GF-D8 (cell line): ENCODE results near the gene CABP4.
A peak's percentile ranks its signal among the peaks of the same experiment; 100 is the strongest.

Experiments
- DNase-seq: peaks from one replicate; lab custom pipeline; 2025; lab: John Stamatoyannopoulos, UW

The CABP4 gene

GRCh38 chr11:67496113-67496512, 41.0 kb downstream of the CABP4 start:
- no peak for DNase-seq

GRCh38 chr11:67497656-67498291, 42.6 kb downstream of the CABP4 start:
- no peak for DNase-seq

- no peak for DNase-seq
These were observed 43.4 kb downstream of the CABP4 start for GRCh38 chr11:67498544-67498972.

GRCh38 chr11:67499808-67500483, 44.8 kb downstream of the CABP4 start:
- DNase-seq = no peak

GRCh38 chr11:67500484-67500821, 45.3 kb downstream of the CABP4 start:
- no peak for DNase-seq

- peak; percentile 1 for DNase-seq
These were observed 45.9 kb downstream of the CABP4 start for GRCh38 chr11:67500831-67501715.

- DNase-seq = no peak
These were observed 46.7 kb downstream of the CABP4 start for GRCh38 chr11:67501854-67502253.

DNA sequence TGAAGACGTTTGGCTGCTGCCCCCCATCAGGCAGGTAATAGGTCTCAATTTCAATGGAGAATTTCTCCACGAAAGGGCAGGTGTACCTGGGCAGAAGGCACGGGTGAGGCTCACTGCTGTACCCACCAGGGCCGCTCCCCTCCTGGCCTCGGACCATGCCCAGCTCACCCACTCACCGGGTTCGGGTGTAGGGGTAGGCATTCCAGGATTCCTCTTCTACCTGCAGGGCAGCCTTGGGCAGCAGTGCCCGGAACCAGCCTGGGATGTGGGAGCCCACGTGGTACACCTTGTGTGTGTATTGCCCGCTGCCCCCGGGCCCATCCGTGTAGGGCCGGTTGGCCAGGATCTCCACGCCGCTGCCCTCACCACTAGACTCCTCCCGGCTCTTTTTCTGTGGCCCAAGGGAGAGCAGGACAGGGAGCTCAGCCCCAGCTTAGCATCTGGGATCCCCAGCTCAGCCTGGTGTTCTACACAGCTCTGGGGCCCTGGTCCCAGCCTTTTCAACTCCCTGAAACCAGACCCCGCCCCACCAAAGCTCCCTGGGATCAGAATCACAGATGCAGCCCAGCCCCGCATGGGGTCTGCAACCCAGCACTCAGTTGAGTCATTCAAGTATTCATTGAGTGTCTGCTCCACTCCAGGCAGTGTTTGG, 47.3 kb downstream of the CABP4 start:
- no peak for DNase-seq

GRCh38 chr11:67503119-67504004, 48.2 kb downstream of the CABP4 start:
- no peak for DNase-seq

- DNase-seq = no peak
These were observed 49.1 kb downstream of the CABP4 start for GRCh38 chr11:67504005-67504949.

DNA sequence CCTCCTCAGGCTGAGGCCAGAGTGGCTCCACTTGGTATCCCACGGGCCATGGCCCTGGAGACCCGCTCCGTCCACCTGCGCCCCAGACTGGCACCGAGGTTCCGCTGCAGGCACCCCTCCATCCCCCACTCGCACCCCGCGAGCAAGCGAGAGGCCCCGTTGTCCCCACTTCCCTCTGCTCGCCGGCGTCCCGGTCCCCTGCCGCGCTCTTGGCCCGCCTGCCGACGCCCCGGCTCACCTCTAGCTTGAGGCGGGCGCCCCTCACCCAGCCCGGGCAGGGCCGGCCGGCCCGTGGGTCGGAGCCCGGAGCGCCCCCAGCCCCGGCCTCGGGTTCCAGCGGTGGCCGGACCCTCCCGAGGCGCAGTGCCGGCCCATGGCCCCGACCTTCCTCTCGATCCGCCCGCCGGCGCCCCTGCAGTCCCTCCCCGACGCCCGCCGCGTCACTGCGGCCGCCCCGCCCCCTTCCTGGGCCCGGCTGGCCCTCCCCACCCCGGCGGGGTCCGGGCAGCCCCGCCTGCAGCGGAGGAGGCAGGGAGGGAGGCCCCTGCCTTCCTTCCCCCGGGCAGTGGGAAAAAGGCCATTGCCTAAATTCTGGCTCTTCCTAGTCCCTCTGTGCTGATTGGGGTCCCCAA, 49.9 kb downstream of the CABP4 start, which contains the start of gene PITPNM1:
TSS of gene PITPNM1 (minus strand) at position 414 of the 632 bp plus-strand sequence. CDS start 1,183 bp downstream, outside the sequence.
- DNase-seq = peak; percentile 37

- peak; percentile 80 for DNase-seq
These were observed 50.6 kb downstream of the CABP4 start for GRCh38 chr11:67505605-67506396.

GRCh38 chr11:67506426-67507051, 51.4 kb downstream of the CABP4 start:
- DNase-seq = no peak

- no peak for DNase-seq
These were observed 52.2 kb downstream of the CABP4 start for GRCh38 chr11:67507242-67507863.

- peak; percentile 94 for DNase-seq
These were observed 52.8 kb downstream of the CABP4 start, which contains the start of gene CDK2AP2 for GRCh38 chr11:67507864-67508485. CDK2AP2 (minus strand) TSS chr11:67508162; CDS start chr11:67508082, 80 bp downstream.

- DNase-seq = peak; percentile 74
These were observed 53.5 kb downstream of the CABP4 start for GRCh38 chr11:67508486-67509121.

DNA sequence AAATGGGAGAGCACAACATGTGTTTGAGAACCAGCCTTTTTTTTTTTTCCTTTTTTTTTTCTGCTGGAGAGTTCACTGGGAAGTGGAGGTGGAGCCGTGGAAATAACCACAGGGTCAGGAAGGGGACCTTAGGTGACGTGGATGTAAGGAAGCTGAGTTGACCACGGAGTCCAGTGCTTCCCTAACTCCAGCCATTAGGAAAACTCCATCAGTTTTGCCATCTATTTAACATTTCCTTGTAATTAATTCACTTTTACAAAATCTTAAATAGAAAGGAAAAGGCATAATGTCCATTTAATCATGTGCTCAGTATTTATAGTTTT, 54.8 kb downstream of the CABP4 start:
- DNase-seq = no peak
